AG09309 (cell line): Measurements from ENCODE around the gene OAS2.

ENCODE experiments used
- DNase-seq: peaks from one replicate; pipeline ENCODE4 v3.0.0-alpha.2; 2010; ENCODE audit warnings: low read depth
- H3K4me3 ChIP-seq: 2 replicates; pipeline ENCODE4 v1.5.1; 2011; ENCODE audit warnings: mild to moderate bottlenecking, low read depth, low read length, moderate library complexity; ENCODE audit not compliant: control insufficient read depth
- TF ChIP-seq, protein P1 (sequence below): IDR thresholded peaks from 2 replicates; pipeline ENCODE4 v1.5.1; 2011; ENCODE audit warnings: mild to moderate bottlenecking, low read depth, low read length, inconsistent platforms; ENCODE audit not compliant: insufficient read depth, control insufficient read depth; ENCODE audit errors: missing control alignments

OAS2 gene

DNA sequence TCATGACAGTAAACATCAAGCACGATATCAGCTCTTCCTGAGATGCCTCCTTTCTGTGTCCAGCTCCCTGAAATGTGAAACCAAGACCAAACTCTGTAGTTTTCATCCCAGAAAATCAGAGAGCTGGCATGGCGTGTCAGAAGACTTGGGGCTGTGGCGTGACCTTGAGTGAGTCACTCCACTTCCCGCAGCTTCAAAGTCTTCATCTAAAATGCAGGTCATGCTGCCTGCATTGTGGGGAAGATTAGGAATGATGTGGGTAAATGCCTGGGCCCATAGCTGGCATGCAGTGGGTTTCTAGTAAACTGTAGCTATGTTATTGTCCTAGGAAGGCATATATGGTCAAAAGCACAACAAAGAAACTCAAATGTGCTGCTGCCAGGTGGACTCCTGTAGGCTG, 28.8 kb downstream of the OAS2 start:
- peak; percentile 78 for DNase-seq
- no peak overlapping the region for H3K4me3 ChIP-seq
- TF ChIP-seq, protein P1, sequence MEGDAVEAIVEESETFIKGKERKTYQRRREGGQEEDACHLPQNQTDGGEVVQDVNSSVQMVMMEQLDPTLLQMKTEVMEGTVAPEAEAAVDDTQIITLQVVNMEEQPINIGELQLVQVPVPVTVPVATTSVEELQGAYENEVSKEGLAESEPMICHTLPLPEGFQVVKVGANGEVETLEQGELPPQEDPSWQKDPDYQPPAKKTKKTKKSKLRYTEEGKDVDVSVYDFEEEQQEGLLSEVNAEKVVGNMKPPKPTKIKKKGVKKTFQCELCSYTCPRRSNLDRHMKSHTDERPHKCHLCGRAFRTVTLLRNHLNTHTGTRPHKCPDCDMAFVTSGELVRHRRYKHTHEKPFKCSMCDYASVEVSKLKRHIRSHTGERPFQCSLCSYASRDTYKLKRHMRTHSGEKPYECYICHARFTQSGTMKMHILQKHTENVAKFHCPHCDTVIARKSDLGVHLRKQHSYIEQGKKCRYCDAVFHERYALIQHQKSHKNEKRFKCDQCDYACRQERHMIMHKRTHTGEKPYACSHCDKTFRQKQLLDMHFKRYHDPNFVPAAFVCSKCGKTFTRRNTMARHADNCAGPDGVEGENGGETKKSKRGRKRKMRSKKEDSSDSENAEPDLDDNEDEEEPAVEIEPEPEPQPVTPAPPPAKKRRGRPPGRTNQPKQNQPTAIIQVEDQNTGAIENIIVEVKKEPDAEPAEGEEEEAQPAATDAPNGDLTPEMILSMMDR = no peak

GRCh38 chr12:113010701-113011100, 32.4 kb downstream of the OAS2 start:
- no peak for DNase-seq
- TF ChIP-seq, protein P1 = no peak
- no peak overlapping the region for H3K4me3 ChIP-seq

- H3K4me3 ChIP-seq = no peak overlapping the region
- TF ChIP-seq, protein P1 = no peak
- no peak for DNase-seq
Observed at GRCh38 chr12:113014565-113014964, 36.2 kb downstream of the OAS2 start.

GRCh38 chr12:113016796-113017195, 38.5 kb downstream of the OAS2 start:
- TF ChIP-seq, protein P1 = no peak
- DNase-seq = no peak
- H3K4me3 ChIP-seq = no peak overlapping the region

DNA sequence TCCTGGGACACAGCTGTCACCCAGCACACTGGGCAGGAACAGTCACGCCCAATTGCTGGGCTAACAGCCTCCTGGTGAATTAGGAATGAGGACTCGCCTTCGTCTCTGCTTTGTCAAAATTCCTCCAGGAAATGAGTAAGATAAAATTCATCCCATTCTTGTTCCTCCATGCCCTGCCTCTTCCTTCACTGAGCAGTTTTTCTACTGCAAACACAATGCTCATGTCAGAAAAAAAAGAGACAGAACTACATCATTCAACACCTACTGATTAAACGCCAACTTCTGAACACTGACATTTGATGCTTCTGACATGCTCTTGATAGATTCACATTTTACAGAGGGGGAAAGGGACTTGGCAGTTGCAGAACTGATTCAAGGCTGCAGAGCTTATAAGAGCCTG, 40.7 kb downstream of the OAS2 start:
- TF ChIP-seq, protein P1 = no peak
- no peak overlapping the region for H3K4me3 ChIP-seq
- DNase-seq = no peak

DNA sequence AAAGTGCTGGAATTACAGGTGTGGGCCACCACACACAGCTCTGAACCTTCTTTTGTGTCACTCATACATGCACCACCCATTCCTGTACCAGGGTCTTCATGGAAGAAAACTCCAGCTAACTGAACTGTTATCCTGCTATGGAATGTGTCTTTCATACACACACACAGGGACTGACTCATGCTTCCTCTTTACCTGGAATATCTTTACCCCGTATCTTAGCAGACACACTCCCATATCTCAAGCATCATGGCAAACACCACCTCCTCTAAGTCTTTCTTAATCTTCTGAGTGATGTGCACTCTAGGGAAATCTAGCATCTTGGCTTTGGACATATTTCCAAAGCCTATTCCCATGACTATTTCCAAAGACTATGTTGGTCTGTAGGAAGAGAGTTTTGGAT, 43.2 kb downstream of the OAS2 start:
- DNase-seq = no peak
- no peak overlapping the region for H3K4me3 ChIP-seq
- TF ChIP-seq, protein P1 = no peak
